Measurements from ENCODE around the gene TAF1C. TPM values are rescaled to one million over a fixed set of nuclear protein-coding genes. Genes with fewer than 3 reads are reported as not detected.

The TAF1C gene
- total and polyA plus RNA-seq, 2 donors from 2014 or later, result 24.7 to 64.7 TPM

DNA sequence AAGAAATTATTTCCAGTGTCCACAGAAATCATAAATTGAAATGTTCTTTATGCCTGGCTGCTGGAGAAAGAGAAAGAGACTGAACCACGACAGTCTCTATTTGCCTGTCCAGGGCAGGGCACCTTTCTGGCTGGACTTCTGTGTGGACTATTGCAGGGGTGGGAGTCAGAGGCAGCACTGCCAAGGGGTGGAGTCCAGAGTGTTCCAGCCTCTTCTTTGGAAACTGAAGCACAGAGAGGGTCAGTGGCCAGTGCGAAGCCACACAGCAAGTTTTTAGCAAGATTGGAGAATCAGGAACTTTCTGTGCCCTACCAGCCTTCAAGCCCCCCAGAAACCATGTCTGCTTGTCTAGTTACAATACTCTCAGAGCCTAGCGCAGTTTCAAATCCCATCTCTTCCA lies 37.7 kb upstream of the TAF1C start:
- FAIRE-seq (no peak), DNase-seq (no peak)
- H3K36me3 ChIP-seq (ENCODE audit: control insufficient read depth in 2 of 3, insufficient read depth in 3 of 3, low read length in 3 of 3), result no peaks in the 10 kb centered on the region
- H3K4me3 ChIP-seq (ENCODE audit: low read length in 3 of 3), result no peak overlapping the region
- no peak overlapping the region for H3K27ac ChIP-seq (ENCODE audit: low read depth in 2 of 2, low read length in 2 of 2)
- no peak overlapping the region for H3K9ac ChIP-seq (ENCODE audit: low read length in 3 of 3)
- TF ChIP-seq, protein P1, sequence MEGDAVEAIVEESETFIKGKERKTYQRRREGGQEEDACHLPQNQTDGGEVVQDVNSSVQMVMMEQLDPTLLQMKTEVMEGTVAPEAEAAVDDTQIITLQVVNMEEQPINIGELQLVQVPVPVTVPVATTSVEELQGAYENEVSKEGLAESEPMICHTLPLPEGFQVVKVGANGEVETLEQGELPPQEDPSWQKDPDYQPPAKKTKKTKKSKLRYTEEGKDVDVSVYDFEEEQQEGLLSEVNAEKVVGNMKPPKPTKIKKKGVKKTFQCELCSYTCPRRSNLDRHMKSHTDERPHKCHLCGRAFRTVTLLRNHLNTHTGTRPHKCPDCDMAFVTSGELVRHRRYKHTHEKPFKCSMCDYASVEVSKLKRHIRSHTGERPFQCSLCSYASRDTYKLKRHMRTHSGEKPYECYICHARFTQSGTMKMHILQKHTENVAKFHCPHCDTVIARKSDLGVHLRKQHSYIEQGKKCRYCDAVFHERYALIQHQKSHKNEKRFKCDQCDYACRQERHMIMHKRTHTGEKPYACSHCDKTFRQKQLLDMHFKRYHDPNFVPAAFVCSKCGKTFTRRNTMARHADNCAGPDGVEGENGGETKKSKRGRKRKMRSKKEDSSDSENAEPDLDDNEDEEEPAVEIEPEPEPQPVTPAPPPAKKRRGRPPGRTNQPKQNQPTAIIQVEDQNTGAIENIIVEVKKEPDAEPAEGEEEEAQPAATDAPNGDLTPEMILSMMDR (IDR thresholded peaks at IDR 0.05; ENCODE audit: borderline replicate concordance, extremely low read depth, insufficient read depth), result no peak
- no peaks in the 10 kb centered on the region for H3K27me3 ChIP-seq (ENCODE audit: control insufficient read depth, insufficient read depth, low read length)
- peaks cover 0 to 8% (median 0%) of the 10 kb centered on the region in 3 donors for H3K4me1 ChIP-seq (ENCODE audit: control insufficient read depth in 2 of 3, insufficient read depth in 2 of 3, low read depth in 1 of 3, low read length in 3 of 3)
- intact Hi-C loops (cut with DNase I), result no loop called here
- H3K9me3 ChIP-seq (ENCODE audit: control insufficient read depth in 2 of 3, insufficient read depth in 1 of 3, low read length in 3 of 3), result no peaks in the 10 kb centered on the region

DNA sequence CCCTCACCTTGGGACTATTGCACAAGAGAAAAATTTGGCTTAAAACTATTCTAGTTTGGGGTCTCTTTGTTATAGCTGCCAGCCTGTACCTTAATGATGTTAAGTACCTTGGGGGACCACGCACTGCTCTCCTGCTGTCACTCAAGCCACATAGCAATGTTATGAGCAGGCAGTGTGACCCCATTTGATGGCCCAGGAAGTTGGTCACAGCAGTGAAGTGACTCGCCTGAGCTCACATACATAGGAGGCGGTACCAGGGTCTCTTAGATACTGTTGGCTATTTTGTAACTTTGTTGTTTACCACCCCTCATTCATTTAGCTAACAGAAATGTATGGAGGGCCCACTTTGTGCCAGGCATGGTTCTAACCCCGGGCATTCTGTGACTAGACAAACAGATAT lies 36.6 kb upstream of the TAF1C start:
- DNase-seq, result no peak
- Histone ChIP-seq H3K36me3 (ENCODE audit: control insufficient read depth in 2 of 3, insufficient read depth in 3 of 3, low read length in 3 of 3) (no peaks in the 10 kb centered on the region), H3K27ac (ENCODE audit: low read depth in 2 of 2, low read length in 2 of 2) (no peak overlapping the region), H3K9me3 (ENCODE audit: control insufficient read depth in 2 of 3, insufficient read depth in 1 of 3, low read length in 3 of 3) (no peaks in the 10 kb centered on the region), H3K4me1 (ENCODE audit: control insufficient read depth in 2 of 3, insufficient read depth in 2 of 3, low read depth in 1 of 3, low read length in 3 of 3) (peaks cover 0 to 8% (median 0%) of the 10 kb centered on the region in 3 donors), H3K4me3 (ENCODE audit: low read length in 3 of 3) (no peak overlapping the region), H3K27me3 (ENCODE audit: control insufficient read depth, insufficient read depth, low read length) (no peaks in the 10 kb centered on the region), H3K9ac (ENCODE audit: low read length in 3 of 3) (no peak overlapping the region)
- no peak for FAIRE-seq
- intact Hi-C loops (cut with DNase I), result no loop called here
- TF ChIP-seq, protein P1 (IDR thresholded peaks at IDR 0.05; ENCODE audit: borderline replicate concordance, extremely low read depth, insufficient read depth), result no peak

DNA sequence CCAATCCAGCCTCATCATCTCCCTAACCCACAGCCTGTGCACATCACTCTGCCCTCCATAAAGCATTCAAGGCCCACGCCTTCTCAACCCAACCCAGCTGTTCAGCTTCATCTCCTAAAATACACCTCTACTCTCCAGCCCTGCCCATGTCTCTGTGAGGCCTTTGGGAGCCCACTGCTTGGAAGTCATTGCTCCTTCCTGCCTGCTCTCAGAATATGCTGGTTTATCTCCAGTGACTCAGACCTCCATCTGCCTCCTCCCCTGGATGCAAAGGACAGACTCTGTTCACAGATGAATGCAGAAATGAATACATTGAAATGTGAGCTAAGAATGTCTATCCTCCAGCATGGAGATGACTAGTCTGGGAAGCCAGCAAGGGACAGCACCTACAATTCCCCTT lies 34.0 kb upstream of the TAF1C start:
- Histone ChIP-seq H3K4me3 (ENCODE audit: low read length in 3 of 3) (no peak overlapping the region), H3K36me3 (ENCODE audit: control insufficient read depth in 2 of 3, insufficient read depth in 3 of 3, low read length in 3 of 3) (no peaks in the 10 kb centered on the region), H3K9me3 (ENCODE audit: control insufficient read depth in 2 of 3, insufficient read depth in 1 of 3, low read length in 3 of 3) (no peaks in the 10 kb centered on the region), H3K27ac (ENCODE audit: low read depth in 2 of 2, low read length in 2 of 2) (no peak overlapping the region), H3K4me1 (ENCODE audit: control insufficient read depth in 2 of 3, insufficient read depth in 2 of 3, low read depth in 1 of 3, low read length in 3 of 3) (no peaks in the 10 kb centered on the region), H3K9ac (ENCODE audit: low read length in 3 of 3) (no peak overlapping the region), H3K27me3 (ENCODE audit: control insufficient read depth, insufficient read depth, low read length) (no peaks in the 10 kb centered on the region)
- intact Hi-C loops (cut with DNase I), result no loop called here
- TF ChIP-seq, protein P1 (IDR thresholded peaks at IDR 0.05; ENCODE audit: borderline replicate concordance, extremely low read depth, insufficient read depth), result no peak
- DNase-seq (no peak), FAIRE-seq (no peak)

DNA sequence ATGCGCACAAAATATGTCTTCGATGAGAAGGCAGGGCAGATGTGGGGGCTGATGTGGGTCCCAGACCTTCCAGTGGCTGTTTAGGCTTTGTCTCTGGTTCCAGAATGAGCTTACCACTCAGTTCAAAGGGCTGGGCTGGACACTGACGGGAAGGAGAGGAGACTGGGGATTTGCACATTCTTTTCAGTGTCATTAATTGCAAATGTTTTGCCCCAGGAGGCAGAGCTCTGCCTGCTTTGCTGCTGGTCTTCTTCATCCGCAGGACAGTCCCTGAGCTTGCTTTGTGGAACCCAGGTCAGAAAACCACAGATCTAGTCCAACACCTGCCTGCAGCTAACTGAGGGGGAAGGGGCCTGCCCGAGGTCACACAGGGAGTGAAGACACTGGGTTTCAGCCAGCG lies 32.1 kb upstream of the TAF1C start:
- FAIRE-seq (no peak), DNase-seq (no peak)
- TF ChIP-seq, protein P1 (IDR thresholded peaks at IDR 0.05; ENCODE audit: borderline replicate concordance, extremely low read depth, insufficient read depth), result no peak
- H3K4me3 ChIP-seq (ENCODE audit: low read length in 3 of 3), result no peak overlapping the region
- no peak overlapping the region for H3K27ac ChIP-seq (ENCODE audit: low read depth in 2 of 2, low read length in 2 of 2)
- no peak overlapping the region for H3K9ac ChIP-seq (ENCODE audit: low read length in 3 of 3)
- H3K4me1 ChIP-seq (ENCODE audit: control insufficient read depth in 2 of 3, insufficient read depth in 2 of 3, low read depth in 1 of 3, low read length in 3 of 3), result no peaks in the 10 kb centered on the region
- no peaks in the 10 kb centered on the region for H3K36me3 ChIP-seq (ENCODE audit: control insufficient read depth in 2 of 3, insufficient read depth in 3 of 3, low read length in 3 of 3)
- intact Hi-C loops (cut with DNase I), result no loop called here
- no peaks in the 10 kb centered on the region for H3K9me3 ChIP-seq (ENCODE audit: control insufficient read depth in 2 of 3, insufficient read depth in 1 of 3, low read length in 3 of 3)
- no peaks in the 10 kb centered on the region for H3K27me3 ChIP-seq (ENCODE audit: control insufficient read depth, insufficient read depth, low read length)
